HFF-Myc (cell line): ENCODE data around the gene FANCL.
"Not testable (repeated sequence)": the region's sequence is repeated elsewhere in the genome, so short reads cannot be mapped to it uniquely, and the experiment has no call there.

ENCODE experiments used
- DNase-seq: peaks from one replicate; pipeline ENCODE4 v3.0.0-alpha.2; 2011; ENCODE audit warnings: low read depth; ENCODE audit errors: extremely low read depth
- H3K4me3 ChIP-seq: replicated peaks from 2 replicates; pipeline ENCODE4 v1.5.1; 2011; ENCODE audit warnings: low read depth, mild to moderate bottlenecking, control low read depth, low read length
- TF ChIP-seq, protein P1 (sequence below): IDR thresholded peaks from 2 replicates; pipeline ENCODE4 v1.5.1; 2012; ENCODE audit warnings: mild to moderate bottlenecking, low read depth, low read length, control low read depth; ENCODE audit errors: missing control alignments

The FANCL gene

DNA sequence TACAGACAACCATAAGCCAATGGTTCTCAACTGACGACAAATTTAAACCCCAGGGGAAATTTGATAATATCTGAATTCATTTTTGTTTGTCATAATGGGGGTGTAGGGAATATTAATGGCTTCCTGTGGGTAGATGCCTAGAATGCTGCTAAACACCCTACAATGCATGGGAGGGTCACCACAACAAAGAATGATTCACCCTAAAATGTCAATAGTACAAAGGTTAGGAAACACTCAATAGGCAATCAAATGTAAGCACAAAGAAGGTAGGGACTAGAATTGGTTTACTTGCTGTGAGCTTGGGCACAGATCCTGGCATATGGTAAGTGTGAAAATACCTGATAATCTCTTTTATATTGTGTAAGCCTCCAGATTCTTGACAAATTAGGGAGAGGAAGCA, 20.1 kb upstream of the FANCL start:
- TF ChIP-seq, protein P1, sequence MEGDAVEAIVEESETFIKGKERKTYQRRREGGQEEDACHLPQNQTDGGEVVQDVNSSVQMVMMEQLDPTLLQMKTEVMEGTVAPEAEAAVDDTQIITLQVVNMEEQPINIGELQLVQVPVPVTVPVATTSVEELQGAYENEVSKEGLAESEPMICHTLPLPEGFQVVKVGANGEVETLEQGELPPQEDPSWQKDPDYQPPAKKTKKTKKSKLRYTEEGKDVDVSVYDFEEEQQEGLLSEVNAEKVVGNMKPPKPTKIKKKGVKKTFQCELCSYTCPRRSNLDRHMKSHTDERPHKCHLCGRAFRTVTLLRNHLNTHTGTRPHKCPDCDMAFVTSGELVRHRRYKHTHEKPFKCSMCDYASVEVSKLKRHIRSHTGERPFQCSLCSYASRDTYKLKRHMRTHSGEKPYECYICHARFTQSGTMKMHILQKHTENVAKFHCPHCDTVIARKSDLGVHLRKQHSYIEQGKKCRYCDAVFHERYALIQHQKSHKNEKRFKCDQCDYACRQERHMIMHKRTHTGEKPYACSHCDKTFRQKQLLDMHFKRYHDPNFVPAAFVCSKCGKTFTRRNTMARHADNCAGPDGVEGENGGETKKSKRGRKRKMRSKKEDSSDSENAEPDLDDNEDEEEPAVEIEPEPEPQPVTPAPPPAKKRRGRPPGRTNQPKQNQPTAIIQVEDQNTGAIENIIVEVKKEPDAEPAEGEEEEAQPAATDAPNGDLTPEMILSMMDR, result no peak
- no peak overlapping the region for H3K4me3 ChIP-seq
- DNase-seq, result no peak

DNA sequence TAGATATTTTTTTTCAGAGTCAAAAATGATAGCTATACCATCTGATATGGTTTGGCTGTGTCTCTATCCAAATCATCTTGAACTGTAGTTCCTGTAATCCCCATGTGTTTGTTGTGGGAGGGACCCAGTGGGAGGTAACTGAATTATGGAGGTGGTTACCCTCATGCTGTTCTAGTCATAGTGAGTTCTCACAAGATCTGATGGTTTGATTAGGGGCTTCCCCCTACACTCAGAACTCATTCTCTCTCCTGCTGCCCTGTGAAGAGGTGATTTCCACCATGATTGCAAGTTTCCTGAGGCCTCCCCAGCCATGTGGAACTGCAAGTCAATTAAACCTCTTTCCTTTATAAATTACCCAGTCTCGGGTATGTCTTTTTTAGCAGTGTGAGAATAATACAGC, 17.3 kb upstream of the FANCL start:
- not testable (repeated sequence) for H3K4me3 ChIP-seq, DNase-seq

DNA sequence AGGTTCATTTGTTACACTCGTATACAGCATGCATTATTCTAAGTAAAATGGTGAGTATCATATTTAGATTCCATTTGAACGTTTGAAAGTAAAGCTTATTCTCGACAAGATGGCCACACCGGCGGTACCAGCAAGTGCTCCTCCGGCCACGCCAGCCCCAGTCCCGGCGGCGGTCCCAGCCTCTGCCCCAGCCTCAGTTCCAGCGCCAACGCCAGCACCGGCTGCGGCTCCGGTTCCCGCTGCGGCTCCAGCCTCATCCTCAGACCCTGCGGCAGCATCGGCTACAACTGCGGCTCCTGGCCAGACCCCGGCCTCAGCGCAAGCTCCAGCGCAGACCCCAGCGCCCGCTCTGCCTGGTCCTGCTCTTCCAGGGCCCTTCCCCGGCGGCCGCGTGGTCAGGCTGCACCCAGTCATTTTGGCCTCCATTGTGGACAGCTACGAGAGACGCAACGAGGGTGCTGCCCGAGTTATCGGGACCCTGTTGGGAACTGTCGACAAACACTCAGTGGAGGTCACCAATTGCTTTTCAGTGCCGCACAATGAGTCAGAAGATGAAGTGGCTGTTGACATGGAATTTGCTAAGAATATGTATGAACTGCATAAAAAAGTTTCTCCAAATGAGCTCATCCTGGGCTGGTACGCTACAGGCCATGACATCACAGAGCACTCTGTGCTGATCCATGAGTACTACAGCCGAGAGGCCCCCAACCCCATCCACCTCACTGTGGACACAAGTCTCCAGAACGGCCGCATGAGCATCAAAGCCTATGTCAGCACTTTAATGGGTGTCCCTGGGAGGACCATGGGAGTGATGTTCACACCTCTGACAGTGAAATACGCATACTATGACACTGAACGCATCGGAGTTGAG, 10.4 kb upstream of the FANCL start:
- not testable (repeated sequence) for H3K4me3 ChIP-seq, DNase-seq

DNA sequence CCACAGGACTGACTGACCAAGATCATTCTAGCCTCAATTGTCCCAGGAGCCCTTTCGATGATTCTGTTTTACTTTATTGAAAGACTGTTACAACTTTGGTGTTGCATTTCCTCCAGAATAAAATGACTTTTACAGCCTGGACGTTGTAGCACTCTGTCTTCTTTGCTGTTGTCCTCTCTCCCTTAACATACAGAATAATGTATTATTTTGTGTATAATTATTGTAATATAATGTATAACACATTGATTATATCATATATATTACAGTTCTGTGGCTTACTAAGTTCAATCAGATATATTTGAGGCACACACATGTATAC, 380 bp upstream of the FANCL start:
- no peak for DNase-seq
- H3K4me3 ChIP-seq, result peak overlapping the region; percentile 74
- TF ChIP-seq, protein P1, result no peak

DNA sequence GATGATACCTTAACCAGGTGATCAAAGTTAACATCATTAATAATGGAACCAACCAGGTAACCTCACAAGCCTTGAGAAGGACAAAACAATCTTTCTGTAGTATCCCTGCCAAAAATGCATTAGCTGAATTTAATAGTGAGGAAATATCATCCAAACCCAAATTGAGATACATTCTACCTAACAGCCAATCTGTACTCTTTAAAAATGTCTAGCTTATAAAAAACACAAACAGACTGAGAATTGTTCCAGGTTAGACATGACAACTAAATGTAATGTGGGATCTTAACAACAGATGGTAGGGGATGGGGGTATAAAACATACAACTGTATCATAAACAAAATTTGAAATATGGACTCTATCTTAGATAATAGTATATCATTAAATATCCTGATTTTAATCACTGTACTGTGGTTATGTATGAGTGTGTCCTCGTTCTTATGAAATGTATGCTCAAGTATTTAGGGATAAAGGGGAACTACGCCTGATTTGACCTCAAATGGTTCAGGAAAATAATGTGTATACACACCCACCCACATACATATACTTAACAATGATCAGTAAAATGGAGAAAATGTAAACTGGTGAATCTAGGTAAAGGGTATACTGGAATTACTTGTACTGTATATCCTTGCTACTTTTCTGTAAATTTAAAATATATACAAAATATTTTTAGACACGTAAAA, 1.7 kb downstream of the FANCL start:
- TF ChIP-seq, protein P1, result no peak
- no peak for DNase-seq

DNA sequence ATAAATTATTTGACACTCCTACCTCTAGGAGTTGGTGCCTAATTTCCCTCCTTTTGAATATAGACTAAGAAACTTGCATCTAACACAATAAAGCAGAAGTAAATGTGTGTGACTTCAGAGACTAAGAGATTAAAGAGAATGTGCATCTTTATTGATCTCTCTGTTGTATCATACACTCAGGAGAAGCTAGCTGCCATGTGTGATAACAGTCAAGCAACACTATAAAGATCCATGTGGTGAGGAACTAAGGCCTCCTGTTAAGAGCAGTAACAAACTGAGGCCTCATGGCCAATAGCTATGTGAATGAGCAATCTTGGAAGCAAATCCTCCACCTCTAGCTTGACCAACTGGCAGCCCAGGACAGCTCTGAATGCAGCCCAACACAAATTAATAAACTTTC, 3.4 kb downstream of the FANCL start:
- TF ChIP-seq, protein P1, result no peak
- no peak for DNase-seq
- no peak overlapping the region for H3K4me3 ChIP-seq

More for the DNA sequence above, 1.7 kb downstream of the FANCL start:
- H3K4me3 ChIP-seq, result no peak overlapping the region; the same call in 1 of the 2 replicates

DNA sequence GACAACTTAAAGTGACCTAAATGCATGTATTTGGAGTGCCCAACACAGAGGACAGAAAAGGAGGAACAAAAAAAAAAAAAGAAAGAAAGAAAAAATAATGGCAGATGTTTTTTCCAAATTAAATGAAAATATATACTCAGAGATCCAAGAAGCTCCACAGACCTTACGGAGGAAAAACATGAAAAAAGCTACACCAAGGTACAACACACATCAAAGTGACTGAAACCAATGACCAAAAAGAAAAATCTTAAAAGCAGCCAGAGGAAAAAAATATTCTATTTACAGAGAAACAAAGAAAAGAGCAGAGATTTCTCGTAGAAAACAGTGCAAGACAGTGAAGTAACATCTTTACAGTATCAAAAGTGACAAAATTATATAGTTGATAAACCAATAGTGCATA, 5.1 kb downstream of the FANCL start:
- no peak for DNase-seq
- TF ChIP-seq, protein P1, result no peak
- no peak overlapping the region for H3K4me3 ChIP-seq
